HepG2 (cell line): ENCODE results near the gene RPTN. TPM values are rescaled to one million over a fixed set of nuclear protein-coding genes. Genes with fewer than 3 reads are reported as not detected.

Experiments
- ATAC-seq: fragments of 200-7000 bp; cut with Tn5 transposase; 3 replicates; pipeline ENCODE4 v1.9.1; 2020; ENCODE audit warnings: mild to moderate bottlenecking, moderate library complexity
- BruUV-seq: library from RNA; stranded (reverse); fragments of 400-500 nt; replicated peaks from 2 replicates; lab custom pipeline; 2021; lab: Mats Ljungman, UMichigan
- CTCF ChIA-PET: fragments of 300-600 bp; formaldehyde crosslinking; extraction: SDS; loops from one replicate; lab custom pipeline; 2021; ENCODE audit warnings: low total read pairs, inconsistent platforms, low intra/inter-chr PET ratio; lab: Yijun Ruan, JAX
- POLR2A ChIA-PET: fragments of 350-600 bp; sonication (Branson Sonifier 250); formaldehyde crosslinking; loops from one replicate; lab custom pipeline; 2020; ENCODE audit warnings: antibody characterized with exemption, inconsistent platforms; lab: Yijun Ruan, JAX
- DNase-seq: peaks from one replicate; pipeline ENCODE4 v3.0.0-alpha.2; 2015; ENCODE audit warnings: low spot score
- FAIRE-seq: peaks from 3 replicates; lab custom pipeline; 2011; peaks lifted over from hg19 to GRCh38; lab: Jason Lieb, UNC
- H2AFZ ChIP-seq: one replicate; pipeline ENCODE4 v1.6.1; 2011; ENCODE audit warnings: low read length, inconsistent platforms
- H3K27ac ChIP-seq: fragments of 300-600 bp; 3 replicates; pipeline ENCODE4 v1.8.0; 2011; ENCODE audit warnings: mixed run types, mild to moderate bottlenecking, mixed read lengths, low read length, inconsistent platforms; ENCODE audit not compliant: insufficient read depth; ENCODE audit errors: extremely low read length
- H3K27me3 ChIP-seq, 2 experiments: fragments of 200-600 bp in 1 of 2; 2 replicates in 1 of 2; 3 replicates in 1 of 2; pipeline versions ENCODE4 v1.6.0 to v1.8.0; 2011; ENCODE audit warnings: low read length in 2 of 2, mild to moderate bottlenecking in 2 of 2, moderate library complexity in 2 of 2, inconsistent platforms in 1 of 2; ENCODE audit not compliant: insufficient read depth in 2 of 2, control insufficient read depth in 1 of 2
- H3K36me3 ChIP-seq, 2 experiments: fragments of 200-600 bp in 1 of 2; replicated peaks in 1 of 2; 2 replicates in 1 of 2; 3 replicates in 1 of 2; pipeline versions ENCODE4 v1.5.1 to v1.8.0; 2011; ENCODE audit warnings: low read length in 2 of 2, inconsistent platforms in 1 of 2; ENCODE audit not compliant: insufficient read depth in 2 of 2, control insufficient read depth in 1 of 2
- H3K4me1 ChIP-seq: 2 replicates; pipeline ENCODE4 v1.5.1; 2012; ENCODE audit warnings: low read length, inconsistent platforms; ENCODE audit not compliant: insufficient read depth
- H3K4me2 ChIP-seq: 2 replicates; pipeline ENCODE4 v1.6.0; 2011; ENCODE audit warnings: low read depth, low read length, inconsistent platforms
- H3K4me3 ChIP-seq, 3 experiments: fragments of 200-600 bp in 1 of 3; sonication (generic), shearing (Covaris generic) in 1 of 3; replicated peaks in 1 of 3; 2 replicates each; pipeline ENCODE4 v1.5.1; 2011 to 2016; ENCODE audit warnings: low read length in 3 of 3, inconsistent platforms in 2 of 3, low read depth in 2 of 3, mild to moderate bottlenecking in 2 of 3, control low read depth in 1 of 3, mixed read lengths in 1 of 3; ENCODE audit not compliant: insufficient read depth in 1 of 3
- H3K79me2 ChIP-seq: one replicate; pipeline ENCODE4 v1.6.1; 2011; ENCODE audit warnings: low read length, inconsistent platforms; ENCODE audit not compliant: insufficient read depth
- H3K9ac ChIP-seq: 2 replicates; pipeline ENCODE4 v1.6.0; 2011; ENCODE audit warnings: mild to moderate bottlenecking, low read depth, low read length, inconsistent platforms; ENCODE audit not compliant: insufficient read depth
- H3K9me3 ChIP-seq: 2 replicates; pipeline ENCODE4 v1.5.1; 2012; ENCODE audit warnings: mild to moderate bottlenecking, low read length
- H4K20me1 ChIP-seq: 2 replicates; pipeline ENCODE4 v1.6.0; 2011; ENCODE audit warnings: inconsistent platforms, mild to moderate bottlenecking, low read length, moderate library complexity; ENCODE audit not compliant: insufficient read depth
- CREBL2 ChIP-seq: sonication (generic); formaldehyde crosslinking; IDR thresholded peaks from 2 replicates; pipeline ENCODE4 v1.8.1; 2023; ENCODE audit warnings: missing genetic modification reagents, mild to moderate bottlenecking, borderline replicate concordance
- LRRFIP1 ChIP-seq: sonication (generic); formaldehyde crosslinking; conservative IDR thresholded peaks from 2 replicates; pipeline ENCODE4 v1.4.0; 2020; ENCODE audit warnings: missing genetic modification reagents
- PHB2 ChIP-seq: fragments of 450-650 bp; IDR thresholded peaks from 2 replicates; pipeline ENCODE4 v1.6.1; 2018; ENCODE audit not compliant: partially characterized antibody
- RAD21 ChIP-seq: fragments of 450-650 bp; formaldehyde crosslinking; IDR thresholded peaks from 2 replicates; pipeline ENCODE4 v1.5.0; 2020; ENCODE audit warnings: mild to moderate bottlenecking
- SNAPC4 ChIP-seq: sonication (generic); formaldehyde crosslinking; IDR thresholded peaks from 2 replicates; pipeline ENCODE4 v1.4.0; 2020; ENCODE audit warnings: mild to moderate bottlenecking, missing genetic modification reagents
- ZNF142 ChIP-seq: sonication (generic); formaldehyde crosslinking; IDR thresholded peaks from 2 replicates; pipeline ENCODE4 v1.4.0; 2020; ENCODE audit warnings: missing genetic modification reagents
- ZNF672 ChIP-seq: sonication (generic); formaldehyde crosslinking; IDR thresholded peaks from 2 replicates; pipeline ENCODE4 v1.8.1; 2022; ENCODE audit warnings: missing genetic modification reagents
- whole genome bisulfite sequencing: methylation state at CpG from one replicate; pipeline ENCODE4 v1.1.6; 2017; ENCODE audit warnings: low lambda C conversion rate; 5-methylcytosine and 5-hydroxymethylcytosine counted together
- in situ Hi-C: cut with HindIII; loops from 2 replicates; pipeline ENCODE4 v1.10.0; 2017; ENCODE audit warnings: low pct_unique_long_range_greater_than_20kb; ENCODE audit not compliant: extremely low pct_ligation_motif_present
- intact Hi-C: fragments of 100-400 bp; cut with micrococcal nuclease; formaldehyde crosslinking; loops from one replicate; pipeline ENCODE4 v1.10.0; 2022; ENCODE audit not compliant: unreplicated experiment
- polyA plus RNA-seq, 8 experiments: library from polyadenylated mRNA; depleted of rRNA in 3 of 8; stranded (reverse) in 7 of 8; unstranded in 1 of 8; fragments of >200 nt; fragmentation: Illumina TruSeq in 4 of 8; extraction: Trizol in 4 of 8; gene quantifications; 2 replicates each; pipeline versions ENCODE4 v1.2.1 to v1.2.3, GENCODE V29; 2011 to 2016; ENCODE audit warnings: low read depth in 4 of 8, missing spikeins in 1 of 8, mixed read lengths in 1 of 8; ENCODE audit not compliant: insufficient read depth in 1 of 8
- total RNA-seq, 5 experiments: library from RNA; depleted of rRNA; stranded (reverse); fragments of >200 nt; fragmentation: Illumina TruSeq; extraction: Trizol; gene quantifications; 2 replicates each; pipeline ENCODE4 v1.2.3, GENCODE V29; 2016; ENCODE audit warnings: low read depth in 1 of 5

Gene RPTN
- total and polyA plus RNA-seq, 2 of the 13 experiments (the other 11 are each of a cell fraction or from before 2014, with no cell fraction given), result not detected

GRCh38 chr1:152190589-152190988 lies 31.6 kb upstream of the RPTN start:
- H3K9ac ChIP-seq, result no peak overlapping the region
- no peaks in the 10 kb centered on the region for H3K36me3 ChIP-seq
- intact Hi-C loops (loop anchor here (2.0 kb wide), 1 partner anchor 268 kb away; no protein-coding TSS in a partner anchor), in situ Hi-C loops (no loop called here)
- H3K27me3 ChIP-seq, result no peaks in the 10 kb centered on the region
- WGBS, result 1% methylated on average over 2 of the region's 2 CpGs
- ATAC-seq, result no peak
- H4K20me1 ChIP-seq, result no peaks in the 10 kb centered on the region
- no peak overlapping the region for H3K4me3 ChIP-seq
- CTCF ChIA-PET, result interaction anchor here (0.7 to 3.3 kb wide), 3 partner anchors 250 to 272 kb away, joined by 3 to 19 read pairs (median 4); no protein-coding TSS in a partner anchor
- H3K79me2 ChIP-seq, result no peaks in the 10 kb centered on the region
- DNase-seq, result no peak
- no peaks in the 10 kb centered on the region for H3K9me3 ChIP-seq
- H3K4me1 ChIP-seq, result no peaks in the 10 kb centered on the region
- BruUV-seq, result no TSS peak
- POLR2A ChIA-PET, result no interaction called here
- H3K27ac ChIP-seq, result no peak overlapping the region
- no peak for FAIRE-seq
- no peak overlapping the region for H3K4me2 ChIP-seq
- H2AFZ ChIP-seq, result no peak overlapping the region
- TF ChIP-seq LRRFIP1 (CRISPR knock-in tag) (no peak), CREBL2 (CRISPR knock-in tag) (no peak), PHB2 (no peak), SNAPC4 (no peak), ZNF142 (CRISPR knock-in tag) (no peak), RAD21 (no peak), ZNF672 (no peak)
